HG03064 (cell line): Measurements from ENCODE around the gene FBRS.
A peak's percentile ranks its signal among the peaks of the same experiment; 100 is the strongest.
"Not testable (repeated sequence)": the region's sequence is repeated elsewhere in the genome, so short reads cannot be mapped to it uniquely, and the experiment has no call there.

ENCODE experiments used
- ATAC-seq: cut with Tn5 transposase; IDR thresholded peaks from one replicate; pipeline ENCODE4 v1.9.1; 2021; ENCODE audit warnings: low read depth; ENCODE audit not compliant: unreplicated experiment

The FBRS gene

GRCh38 chr16:30657866-30658730 lies at the start of gene FBRS:
TSS of gene FBRS (plus strand) at chr16:30658431. CDS start at chr16:30659519, 1,088 bp downstream.
- ATAC-seq: peak; percentile 53

GRCh38 chr16:30609002-30609925 lies 49.0 kb upstream of the FBRS start:
- ATAC-seq: peak; percentile 37

DNA sequence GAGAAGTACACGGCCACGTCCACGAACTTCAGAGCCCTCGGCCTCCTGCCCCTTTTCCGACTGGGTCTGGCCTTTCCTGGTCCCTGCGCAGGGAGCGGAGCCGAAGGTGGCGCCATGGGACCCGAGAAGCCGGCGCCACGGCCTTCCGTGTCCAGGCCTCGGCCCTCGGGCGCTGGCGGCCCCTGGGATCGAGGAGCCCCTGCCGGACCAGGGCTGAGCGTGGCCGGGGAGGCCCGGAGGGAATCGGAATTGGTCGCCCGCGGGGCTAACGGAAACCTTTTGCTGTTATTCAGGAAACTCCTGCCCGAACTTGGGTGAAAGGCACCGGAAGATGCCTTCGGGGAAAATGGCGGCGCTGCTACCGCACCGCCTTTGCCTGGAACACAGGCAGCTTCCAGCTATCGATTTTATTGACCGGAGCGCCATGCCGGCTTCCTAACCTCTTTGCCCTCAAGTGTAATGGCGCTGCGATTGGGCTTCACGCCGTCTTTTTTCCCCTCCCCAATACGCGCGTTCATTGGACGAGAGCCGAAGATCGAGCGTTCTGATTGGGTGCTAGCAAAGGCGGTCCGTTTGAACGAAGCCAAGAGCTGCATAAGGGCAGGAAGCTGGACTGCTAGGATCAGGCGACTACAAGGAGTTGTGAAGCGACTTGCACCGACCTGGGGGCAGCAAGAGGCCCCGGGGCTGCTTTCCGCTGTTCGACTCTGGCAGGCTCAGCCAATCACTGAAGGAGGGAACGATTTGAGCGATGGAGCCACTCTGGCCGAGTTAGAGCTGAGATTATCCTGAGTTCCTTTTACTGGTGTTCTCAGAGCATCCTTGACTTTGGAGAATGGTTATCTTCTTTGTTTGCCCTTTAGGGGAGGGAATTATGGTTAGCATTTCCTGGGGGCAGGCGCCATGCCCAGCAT lies 48.0 kb upstream of the FBRS start, which contains the start of gene ZNF689:
Gene ZNF689 (minus strand): TSS at position 464 of the 914 bp plus-strand sequence. CDS start 348 bp downstream, at position 116.
- peak; percentile 88 for ATAC-seq

- no peak for ATAC-seq
These were observed 42.7 kb upstream of the FBRS start for GRCh38 chr16:30615358-30616091.

DNA sequence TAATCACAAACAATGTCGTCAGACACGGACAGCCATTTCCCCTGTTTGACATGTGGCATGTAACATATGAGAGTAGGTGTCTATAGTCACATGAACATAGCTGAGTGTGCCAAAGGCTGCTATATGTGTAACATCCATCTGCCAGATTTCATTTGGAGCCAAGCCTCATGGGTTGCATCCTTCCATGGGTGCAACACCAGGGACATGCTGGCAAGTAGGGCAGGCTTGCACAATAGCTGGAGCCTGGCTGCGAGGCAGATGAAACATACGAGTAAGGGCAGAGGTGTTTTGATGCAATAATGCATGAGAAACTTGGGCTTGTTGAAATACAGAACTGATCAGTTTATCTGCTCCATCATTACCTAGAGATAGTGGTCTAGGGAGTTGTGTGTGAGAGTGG lies 39.0 kb upstream of the FBRS start:
- ATAC-seq: no peak

- ATAC-seq: no peak
These were observed 38.6 kb upstream of the FBRS start for GRCh38 chr16:30619638-30620037.

DNA sequence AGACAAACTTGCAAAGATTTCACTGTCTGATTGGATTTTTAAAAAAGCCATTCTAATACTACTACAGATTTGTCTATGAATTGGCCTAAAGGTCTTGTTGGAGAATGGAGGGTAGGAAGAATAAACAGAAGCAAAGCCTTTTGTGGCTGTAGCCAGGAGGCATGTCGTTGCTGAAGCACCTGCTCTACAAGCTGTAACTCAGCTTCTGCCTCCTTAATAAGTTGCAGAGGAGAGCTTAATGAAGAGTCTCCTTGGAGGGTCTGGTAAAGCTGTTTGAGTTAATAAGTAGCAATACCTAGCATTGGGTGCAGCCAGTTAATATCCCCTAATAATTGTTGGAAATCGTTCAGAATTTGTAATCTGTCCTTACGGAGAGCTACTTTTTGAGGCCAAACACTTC lies 38.1 kb upstream of the FBRS start:
- ATAC-seq: no peak

DNA sequence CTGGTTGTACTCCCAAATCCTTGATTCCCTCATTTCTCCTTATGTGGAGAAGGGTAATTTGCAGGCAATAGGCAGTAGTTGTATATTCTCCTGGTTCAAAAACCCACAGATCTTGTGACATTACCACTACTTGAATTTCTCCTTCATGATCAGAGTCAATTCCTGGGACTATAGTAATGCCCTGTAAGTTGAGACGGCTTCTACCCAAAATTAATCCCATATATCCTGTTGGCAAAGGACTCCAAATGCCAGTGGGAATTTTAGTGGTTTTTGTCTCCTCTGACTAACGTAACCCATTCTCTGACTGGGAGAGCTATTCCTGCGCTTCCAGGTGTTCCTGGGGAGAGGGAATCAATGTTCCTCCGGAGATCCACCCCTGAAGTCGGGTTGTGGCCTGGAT lies 36.5 kb upstream of the FBRS start:
- no peak for ATAC-seq

DNA sequence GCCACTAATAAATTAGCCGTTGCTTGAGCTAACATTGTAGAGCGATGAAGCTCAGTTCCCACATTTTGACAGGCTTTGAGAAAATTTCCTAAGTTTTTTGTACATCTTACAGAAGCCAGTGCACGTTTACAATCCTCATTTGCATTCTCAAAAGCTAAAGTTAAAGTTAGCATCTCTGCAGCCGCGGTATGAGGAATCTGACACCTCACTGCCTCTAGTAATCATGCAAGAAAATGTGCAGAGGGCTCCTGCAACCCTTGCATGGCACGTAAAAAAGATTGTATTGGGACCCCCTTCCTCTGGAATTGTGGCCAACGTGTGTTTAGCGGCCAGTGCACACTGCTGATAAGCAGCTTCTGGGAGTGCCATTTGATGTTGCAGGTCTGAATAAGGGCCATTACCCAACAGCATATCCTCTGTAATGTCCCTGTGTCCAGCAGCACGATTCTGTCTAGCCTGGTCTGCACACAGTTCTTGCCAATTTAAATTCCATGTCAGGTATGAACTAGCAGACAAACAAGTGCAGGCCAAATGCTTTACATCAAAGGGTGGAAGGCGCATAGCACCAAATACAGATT lies 35.7 kb upstream of the FBRS start:
- ATAC-seq: no peak

GRCh38 chr16:30623536-30624283 lies 34.5 kb upstream of the FBRS start:
- no peak for ATAC-seq

GRCh38 chr16:30626236-30626635 lies 32.0 kb upstream of the FBRS start:
- ATAC-seq: no peak

DNA sequence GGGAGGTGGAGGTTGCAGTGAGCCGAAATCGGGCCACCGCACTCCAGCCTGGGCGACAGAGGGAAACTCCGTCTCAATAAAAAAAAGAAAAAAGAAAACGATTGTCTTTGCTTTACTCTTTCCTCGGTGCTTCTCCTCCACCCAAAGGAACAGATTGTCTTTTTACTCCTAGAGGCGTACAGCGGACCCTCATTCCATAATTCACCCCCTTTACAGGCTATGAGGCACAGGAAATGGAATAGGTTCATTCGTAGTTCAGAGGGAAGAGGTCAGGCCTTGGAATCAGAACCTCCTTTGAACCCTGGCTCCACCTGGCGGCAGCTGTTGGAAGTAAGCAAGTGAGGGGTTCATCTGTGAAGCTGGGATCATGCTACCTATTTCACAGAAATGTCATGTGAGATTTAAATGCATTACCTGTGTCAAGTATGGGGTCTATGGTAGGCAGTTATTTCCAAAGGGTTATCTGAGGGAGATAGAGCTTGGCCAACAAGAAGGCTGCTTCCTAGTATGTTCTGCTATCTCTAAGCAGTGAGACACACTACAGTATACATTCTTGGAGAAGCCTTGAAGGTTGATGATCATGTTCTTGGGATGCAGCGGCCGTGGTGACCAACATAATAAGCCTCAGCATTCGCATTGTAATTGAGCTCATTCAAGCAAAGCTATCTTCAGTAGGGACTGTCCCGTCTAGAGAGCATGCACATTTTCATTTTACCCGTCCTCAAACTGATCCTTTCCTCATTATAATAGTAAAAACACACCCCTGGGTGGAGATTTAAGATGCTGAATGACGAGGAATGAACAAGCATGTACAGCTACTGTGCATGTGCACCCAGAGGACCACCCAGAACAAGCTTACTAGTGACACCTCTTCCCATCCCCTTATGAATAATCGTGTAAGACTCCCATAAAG lies 29.3 kb upstream of the FBRS start:
- no peak for ATAC-seq

DNA sequence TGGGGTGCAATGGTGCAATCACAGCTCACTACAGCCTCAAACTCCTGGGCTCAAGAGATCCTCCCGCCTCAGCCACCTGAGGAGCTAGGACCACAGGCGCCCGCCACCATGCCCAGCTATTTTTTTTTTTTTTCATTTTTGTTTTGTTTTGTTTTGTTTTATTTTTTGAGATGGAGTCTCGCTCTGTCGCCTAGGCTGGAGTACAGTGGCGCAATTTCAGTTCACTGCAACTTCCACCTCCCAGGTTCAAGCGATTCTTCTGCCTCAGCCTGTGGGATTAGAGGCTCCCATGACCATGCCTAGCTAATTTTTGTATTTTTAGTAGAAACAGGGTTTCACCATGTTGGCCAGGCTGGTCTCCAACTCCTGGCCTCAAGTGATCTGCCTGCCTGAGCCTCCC lies 25.8 kb upstream of the FBRS start:
- not testable (repeated sequence) for ATAC-seq

GRCh38 chr16:30633526-30633925 lies 24.7 kb upstream of the FBRS start:
- no peak for ATAC-seq

GRCh38 chr16:30636599-30636998 lies 21.6 kb upstream of the FBRS start:
- no peak for ATAC-seq

- ATAC-seq: not testable (repeated sequence)
These were observed 21.1 kb upstream of the FBRS start for GRCh38 chr16:30637139-30637538.

GRCh38 chr16:30637944-30638343 lies 20.3 kb upstream of the FBRS start:
- no peak for ATAC-seq
